ENCODE results near the gene RAB7A.

DNA sequence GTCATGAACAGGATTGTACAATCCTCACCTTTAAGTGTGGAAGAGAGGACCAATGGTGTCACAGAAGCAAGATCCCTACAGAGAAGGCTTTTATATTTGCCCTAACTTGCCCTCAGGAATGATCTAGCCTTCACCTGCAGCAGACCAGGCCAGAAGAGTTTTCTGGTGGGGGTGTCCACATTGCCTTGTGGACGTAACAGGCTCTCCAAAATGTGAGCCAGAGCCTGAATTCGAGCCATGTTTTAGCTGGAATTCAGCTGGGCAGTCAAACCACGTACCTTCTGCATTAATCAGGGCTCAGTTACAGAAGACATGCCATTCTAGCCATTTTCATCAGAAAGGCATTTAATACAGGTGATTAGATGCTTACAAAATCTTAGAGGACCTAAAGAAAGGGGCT is 23.6 kb upstream of the RAB7A start:
- TF ChIP-seq, protein P1, sequence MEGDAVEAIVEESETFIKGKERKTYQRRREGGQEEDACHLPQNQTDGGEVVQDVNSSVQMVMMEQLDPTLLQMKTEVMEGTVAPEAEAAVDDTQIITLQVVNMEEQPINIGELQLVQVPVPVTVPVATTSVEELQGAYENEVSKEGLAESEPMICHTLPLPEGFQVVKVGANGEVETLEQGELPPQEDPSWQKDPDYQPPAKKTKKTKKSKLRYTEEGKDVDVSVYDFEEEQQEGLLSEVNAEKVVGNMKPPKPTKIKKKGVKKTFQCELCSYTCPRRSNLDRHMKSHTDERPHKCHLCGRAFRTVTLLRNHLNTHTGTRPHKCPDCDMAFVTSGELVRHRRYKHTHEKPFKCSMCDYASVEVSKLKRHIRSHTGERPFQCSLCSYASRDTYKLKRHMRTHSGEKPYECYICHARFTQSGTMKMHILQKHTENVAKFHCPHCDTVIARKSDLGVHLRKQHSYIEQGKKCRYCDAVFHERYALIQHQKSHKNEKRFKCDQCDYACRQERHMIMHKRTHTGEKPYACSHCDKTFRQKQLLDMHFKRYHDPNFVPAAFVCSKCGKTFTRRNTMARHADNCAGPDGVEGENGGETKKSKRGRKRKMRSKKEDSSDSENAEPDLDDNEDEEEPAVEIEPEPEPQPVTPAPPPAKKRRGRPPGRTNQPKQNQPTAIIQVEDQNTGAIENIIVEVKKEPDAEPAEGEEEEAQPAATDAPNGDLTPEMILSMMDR (IDR thresholded peaks at IDR 0.05; ENCODE audit: insufficient read depth, low read depth, low read length), result no peak
- TF ChIP-seq EZH2 (IDR thresholded peaks at IDR 0.05; ENCODE audit: insufficient read depth, low read length), result no peak

All from astrocyte (in vitro differentiated cells and primary cell).